ENCODE results near the gene ISCU. TPM values are rescaled to one million over a fixed set of nuclear protein-coding genes. Genes with fewer than 3 reads are reported as not detected.

Gene ISCU
- total and polyA plus RNA-seq, 8 donors: 78.0 to 147 (median 84.6) TPM

GRCh38 chr12:108596854-108597558 lies 34.6 kb downstream of the ISCU start:
- no peak for DNase-seq
- peak overlapping the region in 1 of 2 donors; percentile 8 for H3K27ac ChIP-seq

GRCh38 chr12:108597559-108598471 lies 35.4 kb downstream of the ISCU start, which contains the start of gene TMEM119:
TSS of gene TMEM119 (minus strand) at chr12:108598084. CDS start at chr12:108592383, 5,701 bp downstream.
- DNase-seq (peak in 2 of 4 donors; percentile 74 to 87), ATAC-seq (peak; percentile 63)
- peak within 1 kb of the TSS; percentile 30 to 34 for H3K4me3 ChIP-seq
- no peak for TF ChIP-seq CTCF (IDR thresholded peaks at IDR 0.05)
- H3K27ac ChIP-seq: peak within 1 kb of the TSS in 1 of 2 donors; percentile 39
- no peaks in the 10 kb centered on the region for H3K9me3 ChIP-seq
- H3K4me1 ChIP-seq: no peaks in the 10 kb centered on the region
- H3K27me3 ChIP-seq: peaks cover 0 to 3% of the 10 kb centered on the region in 2 donors
- intact Hi-C loops (cut with DNase I): no loop called here
- H3K36me3 ChIP-seq: no peaks in the 10 kb centered on the region

More at GRCh38 chr12:108596854-108597558, 34.6 kb downstream of the ISCU start:
- Histone ChIP-seq H3K9me3 (no peaks in the 10 kb centered on the region), H3K4me1 (no peaks in the 10 kb centered on the region), H3K36me3 (no peaks in the 10 kb centered on the region), H3K27me3 (peaks cover 0 to 3% of the 10 kb centered on the region in 2 donors), H3K4me3 (peak overlapping the region; percentile 30 to 34)
- no peak for TF ChIP-seq CTCF (IDR thresholded peaks at IDR 0.05)
- peak; percentile 10 for ATAC-seq
- intact Hi-C loops (cut with DNase I): no loop called here

GRCh38 chr12:108598553-108599250 lies 36.3 kb downstream of the ISCU start:
- Histone ChIP-seq H3K9me3 (no peaks in the 10 kb centered on the region), H3K4me3 (no peak overlapping the region), H3K36me3 (no peaks in the 10 kb centered on the region), H3K27me3 (peaks cover 0 to 3% of the 10 kb centered on the region in 2 donors), H3K4me1 (no peaks in the 10 kb centered on the region), H3K27ac (no peak overlapping the region)
- intact Hi-C loops (cut with DNase I): no loop called here
- ATAC-seq: no peak
- no peak for DNase-seq
- no peak for TF ChIP-seq CTCF (IDR thresholded peaks at IDR 0.05)

GRCh38 chr12:108599541-108599940 lies 37.1 kb downstream of the ISCU start:
- Histone ChIP-seq H3K9me3 (no peaks in the 10 kb centered on the region), H3K27ac (no peak overlapping the region), H3K36me3 (no peaks in the 10 kb centered on the region), H3K4me1 (no peaks in the 10 kb centered on the region), H3K4me3 (no peak overlapping the region), H3K27me3 (peaks cover 0 to 3% of the 10 kb centered on the region in 2 donors)
- DNase-seq: no peak
- no peak for ATAC-seq
- TF ChIP-seq CTCF (IDR thresholded peaks at IDR 0.05): no peak
- intact Hi-C loops (cut with DNase I): no loop called here

All from left lung (tissue), 10 donors.